Liver (tissue), 9 donors: Measurements from ENCODE around the gene SIMC1. TPM values are rescaled to one million over a fixed set of nuclear protein-coding genes. Genes with fewer than 3 reads are reported as not detected.

Experiments
- DNase-seq: peaks from one replicate; pipeline ENCODE4 v3.0.0-alpha.2; 2017; ENCODE audit warnings: low spot score
- H3K27ac ChIP-seq, 2 donors: one replicate each; pipeline ENCODE4 v1.7.0; 2013; ENCODE audit warnings: inconsistent platforms in 2 of 2, low read length in 2 of 2, control low read depth in 1 of 2, low read depth in 1 of 2, mild to moderate bottlenecking in 1 of 2
- H3K27me3 ChIP-seq, 4 donors: one replicate each; pipeline versions ENCODE4 v1.6.1 to v1.7.0; 2013; ENCODE audit warnings: low read length in 3 of 4, inconsistent platforms in 1 of 4, mild to moderate bottlenecking in 1 of 4, moderate library complexity in 1 of 4; ENCODE audit not compliant: control insufficient read depth in 4 of 4, insufficient read depth in 4 of 4
- H3K36me3 ChIP-seq, 4 donors: one replicate each; pipeline versions ENCODE4 v1.6.1 to v1.7.0; 2013; ENCODE audit warnings: low read length in 3 of 4, mild to moderate bottlenecking in 3 of 4, low read depth in 1 of 4, moderate library complexity in 1 of 4; ENCODE audit not compliant: control insufficient read depth in 4 of 4, insufficient read depth in 3 of 4
- H3K4me1 ChIP-seq, 4 donors: one replicate each; pipeline versions ENCODE4 v1.6.1 to v1.7.0; 2013; ENCODE audit warnings: low read length in 3 of 4, mild to moderate bottlenecking in 3 of 4, moderate library complexity in 1 of 4; ENCODE audit not compliant: control insufficient read depth in 4 of 4, insufficient read depth in 4 of 4
- H3K4me3 ChIP-seq, 3 donors: one replicate each; pipeline versions ENCODE4 v1.6.1 to v1.7.0; 2013; ENCODE audit warnings: low read length in 3 of 3, control low read depth in 1 of 3, low read depth in 1 of 3, mild to moderate bottlenecking in 1 of 3
- H3K9ac ChIP-seq, 2 donors: one replicate each; pipeline ENCODE4 v1.7.0; 2013; ENCODE audit warnings: low read length in 2 of 2, mild to moderate bottlenecking in 2 of 2, moderate library complexity in 2 of 2, control low read depth in 1 of 2, low read depth in 1 of 2
- H3K9me3 ChIP-seq, 4 donors: one replicate each; pipeline versions ENCODE4 v1.6.1 to v1.7.0; 2013; ENCODE audit warnings: low read length in 3 of 4; ENCODE audit not compliant: control insufficient read depth in 4 of 4
- ATF3 ChIP-seq: IDR thresholded peaks from 2 replicates; pipeline ENCODE4 v1.6.1; 2016; ENCODE audit warnings: antibody characterized with exemption
- CTCF ChIP-seq: fragments of 150-350 bp; IDR thresholded peaks from 2 replicates; pipeline ENCODE4 v1.5.1; 2017; ENCODE audit warnings: improper control_type of control experiment, low read depth, low read length; ENCODE audit not compliant: missing input control
- EGR1 ChIP-seq, 2 donors: IDR thresholded peaks; 2 replicates each; pipeline ENCODE4 v1.6.1; 2016 to 2018; ENCODE audit warnings: antibody characterized with exemption in 2 of 2, low read depth in 2 of 2
- FOXA1 ChIP-seq: IDR thresholded peaks from 2 replicates; pipeline ENCODE4 v1.6.1; 2016; ENCODE audit warnings: antibody characterized with exemption
- FOXA2 ChIP-seq: IDR thresholded peaks from 2 replicates; pipeline ENCODE4 v1.6.1; 2016; ENCODE audit warnings: antibody characterized with exemption
- GABPA ChIP-seq, 2 donors: IDR thresholded peaks in 1 of 2; conservative IDR thresholded peaks in 1 of 2; 2 replicates each; pipeline ENCODE4 v1.6.1; 2016; ENCODE audit warnings: antibody characterized with exemption in 2 of 2, mild to moderate bottlenecking in 1 of 2, moderate library complexity in 1 of 2
- HNF4A ChIP-seq, 2 donors: conservative IDR thresholded peaks; 2 replicates each; pipeline ENCODE4 v1.6.1; 2016; ENCODE audit warnings: antibody characterized with exemption in 2 of 2, mild to moderate bottlenecking in 2 of 2
- JUND ChIP-seq, 2 donors: IDR thresholded peaks; 2 replicates each; pipeline ENCODE4 v1.6.1; 2016; ENCODE audit warnings: antibody characterized with exemption in 2 of 2
- MAX ChIP-seq: IDR thresholded peaks from 2 replicates; pipeline ENCODE4 v1.6.1; 2016; ENCODE audit warnings: antibody characterized with exemption
- NR2F2 ChIP-seq: IDR thresholded peaks from 2 replicates; pipeline ENCODE4 v1.6.1; 2016; ENCODE audit warnings: antibody characterized with exemption
- RAD21 ChIP-seq, 2 donors: IDR thresholded peaks; 2 replicates each; pipeline ENCODE4 v1.6.1; 2016; ENCODE audit warnings: antibody characterized with exemption in 2 of 2, mild to moderate bottlenecking in 2 of 2
- REST ChIP-seq: IDR thresholded peaks from 2 replicates; pipeline ENCODE4 v1.6.1; 2016; ENCODE audit warnings: antibody characterized with exemption, mild to moderate bottlenecking
- RXRA ChIP-seq, 2 donors: IDR thresholded peaks; 2 replicates each; pipeline ENCODE4 v1.6.1; 2017 to 2018; ENCODE audit warnings: antibody characterized with exemption in 2 of 2, mild to moderate bottlenecking in 1 of 2
- SP1 ChIP-seq: IDR thresholded peaks from 2 replicates; pipeline ENCODE4 v1.6.1; 2018; ENCODE audit warnings: antibody characterized with exemption, mild to moderate bottlenecking
- YY1 ChIP-seq: IDR thresholded peaks from 2 replicates; pipeline ENCODE4 v1.6.1; 2016; ENCODE audit warnings: antibody characterized with exemption, mild to moderate bottlenecking
- ZBTB33 ChIP-seq: IDR thresholded peaks from 2 replicates; pipeline ENCODE4 v1.6.1; 2016; ENCODE audit warnings: antibody characterized with exemption
- WGBS: extraction: QIAGEN DNeasy Blood & Tissue Kit; methylation state at CpG from one replicate; pipeline ENCODE4 v1.1.7; 2013; 5-methylcytosine and 5-hydroxymethylcytosine counted together
- polyA plus RNA-seq, 2 donors: library from polyadenylated mRNA; stranded (reverse) in 1 of 2; unstranded in 1 of 2; fragments of 200-250 nt in 1 of 2; fragments of >200 nt in 1 of 2; fragmentation: Nextera tagmentation in 1 of 2; extraction: Ambion mirVana in 1 of 2; gene quantifications; one replicate each; pipeline versions ENCODE4 v1.2.1 to v1.2.3, GENCODE V29; 2013 to 2015
- total RNA-seq, 2 donors: library from RNA; depleted of rRNA; stranded (reverse); fragments of >200 nt; gene quantifications; one replicate each; pipeline ENCODE4 v1.2.3, GENCODE V29; 2014
- donor health status: healthy.
- donor health status: healthy.
- donor health status: healthy.
- donor health status: healthy.
- donor health status: healthy.

The SIMC1 gene
- total and polyA plus RNA-seq, 4 donors, result 2.5 to 8.9 (median 6.2) TPM

GRCh38 chr5:176334031-176334770 is 96.0 kb downstream of the SIMC1 start:
- Histone ChIP-seq H3K27me3 (no peaks in the 10 kb centered on the region), H3K4me3 (no peak overlapping the region), H3K27ac (no peak overlapping the region), H3K36me3 (peaks cover 0 to 2% (median 2%) of the 10 kb centered on the region in 4 donors), H3K9ac (no peak overlapping the region), H3K9me3 (peaks cover 0 to 2% (median 0%) of the 10 kb centered on the region in 4 donors), H3K4me1 (peaks cover 0 to 18% (median 13%) of the 10 kb centered on the region in 4 donors)
- DNase-seq, result no peak
- no peak for TF ChIP-seq FOXA2
- no peak for TF ChIP-seq FOXA1
- TF ChIP-seq GABPA (IDR thresholded peaks at IDR 0.05 in 1 of 2, conservative IDR thresholded peaks at IDR 0.05 in 1 of 2), result no peak
- no peak for TF ChIP-seq JUND (IDR thresholded peaks at IDR 0.05)
- no peak for TF ChIP-seq EGR1 (IDR thresholded peaks at IDR 0.05; ENCODE audit: low read depth in 2 of 2)
- TF ChIP-seq YY1, result no peak
- TF ChIP-seq REST, result no peak
- no peak for TF ChIP-seq RXRA (IDR thresholded peaks at IDR 0.05)
- no peak for TF ChIP-seq HNF4A (conservative IDR thresholded peaks at IDR 0.05)
- no peak for TF ChIP-seq NR2F2
- no peak for TF ChIP-seq CTCF
- TF ChIP-seq SP1, result no peak
- no peak for TF ChIP-seq ZBTB33
- TF ChIP-seq RAD21 (IDR thresholded peaks at IDR 0.05), result no peak
- TF ChIP-seq ATF3, result no peak

- H3K4me3 ChIP-seq, result no peak overlapping the region
- no peak for DNase-seq
- H3K4me1 ChIP-seq, result peaks cover 9 to 51% (median 39%) of the 10 kb centered on the region in 4 donors
- H3K27ac ChIP-seq, result peak overlapping the region; percentile 50 to 75
- WGBS, result 27% methylated on average over 1 of the region's 1 CpG
- H3K9me3 ChIP-seq, result peaks cover 0 to 2% (median 0%) of the 10 kb centered on the region in 4 donors
- H3K9ac ChIP-seq, result no peak overlapping the region
- peaks cover 0 to 2% (median 2%) of the 10 kb centered on the region in 4 donors for H3K36me3 ChIP-seq
- H3K27me3 ChIP-seq, result no peaks in the 10 kb centered on the region
- peak in 1 of 2 donors; percentile 8 for TF ChIP-seq RAD21 (IDR thresholded peaks at IDR 0.05)
- TF ChIP-seq FOXA1, result no peak
- peak; percentile 55 for TF ChIP-seq NR2F2
- TF ChIP-seq REST, result peak; percentile 8
- TF ChIP-seq MAX, result peak; percentile 28
- TF ChIP-seq HNF4A (conservative IDR thresholded peaks at IDR 0.05), result peak; percentile 61 to 67
- peak; percentile 38 for TF ChIP-seq SP1
- TF ChIP-seq GABPA (IDR thresholded peaks at IDR 0.05 in 1 of 2, conservative IDR thresholded peaks at IDR 0.05 in 1 of 2), result no peak
- TF ChIP-seq RXRA (IDR thresholded peaks at IDR 0.05), result peak; percentile 83 to 86
- TF ChIP-seq EGR1 (IDR thresholded peaks at IDR 0.05; ENCODE audit: low read depth in 2 of 2), result no peak
- TF ChIP-seq CTCF, result no peak
Observed at GRCh38 chr5:176337913-176338312, 99.7 kb downstream of the SIMC1 start.
